ENCODE results near the gene SLC41A3.
"Not testable (repeated sequence)": the region's sequence is repeated elsewhere in the genome, so short reads cannot be mapped to it uniquely, and the experiment has no call there.

The SLC41A3 gene

GRCh38 chr3:126050626-126051025, 33.3 kb downstream of the SLC41A3 start:
- no peak for TF ChIP-seq CTCF (IDR thresholded peaks at IDR 0.05; ENCODE audit: unreplicated experiment in 3 of 3)
- Mint-ChIP-seq H3K36me3 (ENCODE audit: low read depth) (peaks cover 43% of the 10 kb centered on the region), H3K9me3 (peaks cover 12% of the 10 kb centered on the region), H3K27ac (no peak overlapping the region), H3K27me3 (ENCODE audit: low read depth) (no peaks in the 10 kb centered on the region), H3K4me1 (no peaks in the 10 kb centered on the region), H3K4me3 (no peak overlapping the region)

GRCh38 chr3:126050050-126050392, 33.9 kb downstream of the SLC41A3 start:
- Mint-ChIP-seq H3K4me1 (no peaks in the 10 kb centered on the region), H3K36me3 (ENCODE audit: low read depth) (peaks cover 49% of the 10 kb centered on the region), H3K4me3 (no peak overlapping the region), H3K27me3 (ENCODE audit: low read depth) (no peaks in the 10 kb centered on the region), H3K27ac (no peak overlapping the region), H3K9me3 (peaks cover 16% of the 10 kb centered on the region)
- TF ChIP-seq CTCF (IDR thresholded peaks at IDR 0.05; ENCODE audit: unreplicated experiment in 3 of 3), result no peak

- Mint-ChIP-seq H3K9me3 (peaks cover 18% of the 10 kb centered on the region), H3K4me1 (no peaks in the 10 kb centered on the region)
- TF ChIP-seq CTCF (IDR thresholded peaks at IDR 0.05; ENCODE audit: unreplicated experiment in 3 of 3), result no peak
Measured at GRCh38 chr3:126049289-126050049, 34.5 kb downstream of the SLC41A3 start.

GRCh38 chr3:126040386-126040785, 43.5 kb downstream of the SLC41A3 start:
- Mint-ChIP-seq H3K36me3 (ENCODE audit: low read depth) (peaks cover 83% of the 10 kb centered on the region), H3K4me3 (no peak overlapping the region), H3K27me3 (ENCODE audit: low read depth) (no peaks in the 10 kb centered on the region), H3K9me3 (peaks cover 45% of the 10 kb centered on the region), H3K27ac (no peak overlapping the region), H3K4me1 (no peaks in the 10 kb centered on the region)
- TF ChIP-seq CTCF (IDR thresholded peaks at IDR 0.05; ENCODE audit: unreplicated experiment in 3 of 3), result no peak

More at GRCh38 chr3:126049289-126050049, 34.5 kb downstream of the SLC41A3 start:
- Mint-ChIP-seq H3K27ac (no peak overlapping the region), H3K36me3 (ENCODE audit: low read depth) (peaks cover 51% of the 10 kb centered on the region), H3K27me3 (ENCODE audit: low read depth) (no peaks in the 10 kb centered on the region), H3K4me3 (no peak overlapping the region)

GRCh38 chr3:126039870-126040269, 44.1 kb downstream of the SLC41A3 start:
- Mint-ChIP-seq H3K27me3 (ENCODE audit: low read depth) (no peaks in the 10 kb centered on the region), H3K4me1 (no peaks in the 10 kb centered on the region), H3K4me3 (no peak overlapping the region), H3K9me3 (peaks cover 42% of the 10 kb centered on the region), H3K27ac (no peak overlapping the region), H3K36me3 (ENCODE audit: low read depth) (peaks cover 83% of the 10 kb centered on the region)
- TF ChIP-seq CTCF (IDR thresholded peaks at IDR 0.05; ENCODE audit: unreplicated experiment in 3 of 3), result no peak

GRCh38 chr3:126038791-126039190, 45.1 kb downstream of the SLC41A3 start:
- peaks cover 36% of the 10 kb centered on the region for H3K9me3 Mint-ChIP-seq
- H3K27me3 Mint-ChIP-seq (ENCODE audit: low read depth); H3K4me1 Mint-ChIP-seq; H3K4me3 Mint-ChIP-seq; H3K27ac Mint-ChIP-seq: not testable (repeated sequence)
- peaks cover 83% of the 10 kb centered on the region for H3K36me3 Mint-ChIP-seq (ENCODE audit: low read depth)

Measured in nephron (organoid).